Anterior cingulate cortex (tissue), 58 donors: ENCODE measurements around the gene SENP3.
"Not testable (repeated sequence)": the region's sequence is repeated elsewhere in the genome, so short reads cannot be mapped to it uniquely, and the experiment has no call there.

ENCODE experiments used
- DNase-seq, 58 donors: peaks; one replicate each; lab custom pipeline; 2025; lab: John Stamatoyannopoulos, UW

The SENP3 gene

DNA sequence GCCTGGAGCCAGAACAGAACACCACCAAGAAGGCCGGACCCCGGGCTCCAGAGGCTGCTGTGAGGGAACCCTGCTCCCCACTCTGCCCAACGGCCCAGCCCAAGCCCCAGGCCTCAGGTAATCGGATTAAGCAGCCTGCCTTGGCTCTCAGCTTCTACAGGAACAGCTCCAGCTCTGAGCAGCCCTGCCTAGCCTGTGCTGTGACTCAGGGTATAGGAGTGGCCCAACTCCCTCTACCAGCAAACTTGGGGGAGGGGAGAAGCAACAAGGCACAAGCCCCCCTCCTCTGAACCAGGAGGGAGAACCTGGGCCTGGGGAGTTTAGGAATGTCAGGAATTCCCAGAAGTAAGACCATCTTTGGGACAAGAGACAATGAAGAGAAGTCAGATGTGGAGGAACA, 29.0 kb downstream of the SENP3 start:
- no peak for DNase-seq

DNA sequence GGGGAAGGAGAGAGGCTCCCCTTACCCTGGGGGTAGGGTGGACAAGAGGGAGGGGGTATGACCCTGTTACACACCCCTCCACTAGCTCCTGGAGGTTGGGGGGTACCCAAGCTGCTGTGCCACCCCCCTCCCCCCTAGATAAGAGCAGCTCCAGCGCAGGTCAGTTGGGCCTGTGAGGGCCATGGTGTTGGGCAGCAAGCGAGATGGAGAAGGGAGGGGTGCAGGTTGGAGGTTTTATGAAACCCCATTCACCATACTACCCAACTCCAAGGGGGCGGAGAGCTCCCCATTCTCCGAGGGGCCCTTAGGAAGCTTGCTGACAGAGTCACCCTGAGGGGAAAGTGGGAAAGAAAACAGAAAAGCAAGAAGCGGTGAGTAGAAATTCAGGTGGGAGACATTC, 29.9 kb downstream of the SENP3 start:
- no peak for DNase-seq

DNA sequence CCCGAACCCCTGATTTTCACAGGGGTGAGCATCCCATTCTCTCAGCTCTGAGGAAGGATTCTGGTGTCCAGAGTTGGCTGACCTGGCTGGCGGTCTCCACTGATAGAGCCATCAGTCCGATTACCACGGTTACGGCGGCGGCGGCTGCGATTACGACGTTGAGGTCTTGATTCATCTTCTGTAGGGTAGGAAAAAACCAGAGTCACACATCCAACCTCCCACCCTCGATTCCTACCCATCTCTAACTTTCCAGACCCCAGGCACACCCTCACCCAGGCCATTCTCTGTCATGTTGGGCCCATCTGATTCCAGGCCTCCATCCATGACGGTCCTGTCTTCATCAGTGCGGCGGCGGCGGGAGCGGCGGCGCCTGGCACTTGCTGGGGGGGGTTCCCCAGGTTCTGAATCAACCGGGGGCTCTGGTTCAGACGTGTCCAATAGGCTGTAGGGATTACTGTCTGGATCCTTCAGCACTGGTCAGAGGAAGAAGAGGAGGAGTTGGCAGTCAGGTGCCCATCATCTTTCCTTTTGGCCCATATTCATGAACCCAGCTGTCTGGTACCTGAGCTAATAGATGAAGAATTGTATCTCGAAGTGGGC, 30.8 kb downstream of the SENP3 start:
- DNase-seq, result no peak

DNA sequence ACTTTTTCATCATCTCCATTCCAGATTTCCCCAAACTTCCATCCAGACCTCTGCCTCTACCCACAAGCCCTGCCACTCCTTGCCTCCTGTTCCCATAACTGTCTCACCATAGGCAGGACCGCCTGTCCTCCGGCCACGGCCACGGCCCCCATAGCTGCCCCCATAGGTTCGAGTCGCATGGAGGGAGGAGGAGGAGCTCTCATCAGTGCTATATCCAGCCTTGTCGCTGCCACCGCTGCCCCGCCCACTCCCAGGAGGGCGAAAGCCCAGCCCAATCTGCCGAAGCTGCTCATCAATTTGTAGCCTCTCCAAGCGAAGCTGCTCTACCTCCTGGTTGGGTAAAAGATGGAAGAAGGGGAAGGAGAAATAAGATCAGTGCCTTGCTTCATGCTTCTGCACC, 31.6 kb downstream of the SENP3 start:
- peak in 1 of 58 donors; percentile 18 for DNase-seq

DNA sequence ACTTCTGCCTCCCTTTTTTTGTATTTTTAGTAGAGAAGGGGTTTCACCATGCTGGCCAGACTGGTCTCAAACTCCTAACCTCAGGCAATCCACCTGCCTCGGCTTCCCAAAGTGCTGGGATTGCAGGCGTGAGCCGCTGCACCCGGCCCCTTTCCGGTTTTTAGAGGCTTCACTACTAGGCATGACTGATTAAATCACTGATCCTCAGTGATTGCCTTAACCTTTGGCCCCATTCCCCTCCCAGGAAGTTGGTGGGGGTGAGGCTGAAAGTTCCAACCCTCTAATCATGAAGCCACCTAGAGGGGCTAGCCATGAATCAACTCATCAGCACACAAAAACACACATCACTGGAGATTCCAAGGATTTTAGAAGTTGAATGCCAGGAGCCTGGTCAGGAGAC, 35.8 kb downstream of the SENP3 start:
- not testable (repeated sequence) for DNase-seq

DNA sequence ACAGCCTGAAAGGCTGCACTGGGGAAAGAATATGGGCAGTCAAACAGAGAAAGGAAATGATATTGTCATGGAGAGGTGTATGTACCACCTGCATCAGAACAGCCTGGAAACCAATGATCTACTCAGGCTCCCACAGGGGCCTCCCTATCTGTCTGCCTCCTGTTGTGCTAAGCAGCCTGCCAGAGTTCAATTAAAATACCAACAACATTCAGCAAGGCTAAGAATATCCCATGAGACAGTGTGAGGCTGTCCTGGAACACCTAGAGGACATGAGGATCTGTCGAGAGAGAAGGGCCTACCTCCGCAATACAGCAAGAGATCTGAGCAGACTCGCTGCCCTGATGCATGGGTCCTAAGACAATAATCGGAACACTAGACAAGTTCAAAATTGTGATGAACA, 44.6 kb downstream of the SENP3 start:
- no peak for DNase-seq

DNA sequence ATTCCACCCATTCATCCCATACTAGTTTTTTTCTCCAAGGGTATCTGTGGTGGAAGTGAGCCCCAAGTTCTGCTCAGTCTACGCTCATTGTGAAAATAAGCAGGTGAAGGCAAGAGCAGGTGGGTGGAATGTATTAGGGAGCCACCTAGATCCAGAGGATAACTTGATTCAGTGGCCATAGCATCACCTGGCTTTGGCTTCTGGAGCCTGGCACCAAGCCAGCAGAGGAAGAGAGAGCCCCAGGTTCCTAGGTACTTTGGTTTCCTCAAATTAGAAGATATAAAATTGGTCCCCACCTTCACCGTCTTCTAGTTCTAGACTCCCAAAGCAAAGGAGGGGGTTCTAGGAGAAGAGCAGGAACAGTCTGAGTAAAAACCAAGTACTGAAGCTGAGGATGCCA, 48.9 kb downstream of the SENP3 start:
- no peak for DNase-seq

DNA sequence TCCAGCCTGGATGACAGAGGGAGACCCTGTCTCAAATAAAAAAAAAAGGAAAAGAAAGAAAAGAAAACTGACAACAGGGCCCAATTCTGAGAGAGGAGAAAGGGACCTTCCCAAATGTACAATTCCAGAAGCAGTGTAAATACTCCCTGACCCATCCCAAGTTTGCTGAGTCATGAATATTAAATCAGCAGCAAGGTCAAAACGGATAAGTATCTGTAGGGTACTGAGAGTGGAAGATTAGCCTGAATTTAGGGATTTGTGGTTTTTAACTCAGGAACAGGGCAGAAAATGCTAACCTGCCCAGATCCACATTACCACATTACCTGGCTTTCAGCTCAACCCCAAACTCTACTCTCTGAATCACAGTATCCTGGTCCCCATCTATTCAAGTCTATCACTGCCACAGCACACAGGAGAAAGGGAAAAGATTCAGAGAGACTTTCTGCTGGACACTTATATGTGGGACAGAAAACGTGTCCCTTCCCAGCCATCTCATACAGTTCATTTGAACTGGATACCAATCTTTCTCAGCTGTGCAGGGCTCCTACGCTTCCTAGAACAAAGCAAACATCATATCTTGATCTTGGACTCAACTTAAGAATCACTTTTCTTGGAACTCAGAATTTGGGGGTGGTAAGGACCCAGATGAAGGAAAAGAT, 50.0 kb downstream of the SENP3 start:
- DNase-seq, result no peak

DNA sequence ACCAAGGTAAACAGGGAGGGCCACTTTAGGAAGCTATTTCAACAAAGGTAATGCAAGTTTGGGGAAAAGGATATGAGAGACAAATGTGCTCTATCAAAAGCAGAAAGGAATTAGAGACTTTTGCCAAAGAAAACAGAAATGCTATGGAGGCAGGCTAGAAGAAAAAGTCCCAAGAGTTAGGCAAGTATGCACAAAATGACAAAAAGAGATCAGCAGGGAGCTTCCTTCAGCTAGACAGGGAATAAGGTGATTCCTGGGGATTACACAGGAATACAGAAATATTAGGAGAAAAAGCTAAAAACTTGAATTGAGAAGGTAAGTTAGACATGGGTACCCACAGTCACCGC, 50.5 kb downstream of the SENP3 start:
- DNase-seq, result no peak

DNA sequence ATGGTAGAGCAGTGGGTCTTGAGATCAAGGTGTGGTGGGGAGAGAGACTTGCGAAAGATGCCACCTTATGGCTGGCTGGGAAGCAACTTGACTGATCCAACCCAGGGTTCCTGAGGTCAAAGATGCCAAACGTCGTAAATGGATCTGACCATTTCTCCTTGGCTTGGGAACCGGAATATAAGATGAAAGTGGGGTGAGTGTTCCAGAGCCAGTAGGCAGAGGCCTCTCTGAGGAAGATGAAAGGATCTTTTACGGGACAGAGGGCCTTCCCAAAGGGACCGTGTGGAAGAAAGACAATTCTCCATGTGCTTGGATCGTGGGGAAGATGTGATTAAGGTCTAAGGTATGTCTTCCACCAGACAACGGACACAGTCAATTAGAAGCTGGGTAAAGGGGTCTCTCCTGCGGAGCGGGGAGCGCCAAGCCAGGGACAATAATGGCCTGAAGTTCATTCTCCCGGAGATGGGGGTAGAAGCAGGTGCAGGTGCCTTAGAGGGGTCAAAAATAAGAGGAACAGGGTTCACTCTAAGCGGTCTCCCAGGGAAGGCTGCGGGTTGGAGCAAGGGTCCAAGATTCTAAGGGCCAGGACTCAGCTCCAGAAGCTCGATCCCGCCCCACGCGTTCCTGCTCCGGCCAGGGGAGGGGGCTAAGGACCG, 52.2 kb downstream of the SENP3 start:
- no peak for DNase-seq

DNA sequence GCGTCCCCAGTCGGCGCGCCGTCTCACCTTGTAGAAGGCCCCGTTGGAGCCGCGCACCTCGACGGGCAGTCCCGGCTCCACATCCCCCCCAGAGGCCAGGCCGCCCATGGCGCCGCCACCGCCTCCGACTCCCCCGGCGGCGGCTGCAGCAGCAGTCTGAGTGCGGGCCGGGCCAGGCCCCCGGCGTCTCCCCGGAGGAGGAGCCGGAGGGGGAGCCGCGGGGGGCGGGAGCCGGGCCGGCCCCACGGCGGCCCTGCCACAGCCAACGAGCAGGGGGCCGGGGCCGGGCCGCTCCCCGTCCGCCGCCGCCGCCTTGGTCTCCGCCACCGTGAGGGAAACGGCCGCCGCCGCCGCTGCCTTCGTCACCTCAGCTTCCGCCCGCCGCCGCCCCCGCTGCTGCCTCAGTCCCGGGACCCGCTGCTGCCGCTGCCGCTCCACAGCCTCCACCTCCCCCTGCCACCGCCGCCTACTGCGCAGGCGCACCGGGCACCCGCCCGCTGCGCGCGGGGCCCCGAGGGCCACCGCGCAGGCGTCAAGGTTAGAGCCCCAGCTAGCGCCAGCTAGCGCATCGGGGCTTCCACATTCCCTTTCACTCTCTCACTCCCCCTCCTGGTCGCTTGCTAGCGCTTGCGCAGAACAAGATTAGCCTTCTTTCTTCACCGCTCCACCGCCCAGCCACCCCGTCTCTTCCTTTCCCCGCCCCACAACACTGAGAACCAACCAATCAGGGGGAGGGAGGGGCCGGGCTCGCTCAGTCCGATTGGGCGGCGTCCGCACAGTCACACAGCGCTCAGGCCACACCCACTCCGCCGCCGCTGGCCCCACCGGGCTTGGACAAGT, 52.9 kb downstream of the SENP3 start, which contains the start of gene FXR2:
Gene FXR2, minus strand, starts transcription at position 473 of the 840 bp plus-strand sequence. Its CDS starts 365 bp downstream, at position 108.
- DNase-seq, result peak; percentile 91 to 100 (median 99)

DNA sequence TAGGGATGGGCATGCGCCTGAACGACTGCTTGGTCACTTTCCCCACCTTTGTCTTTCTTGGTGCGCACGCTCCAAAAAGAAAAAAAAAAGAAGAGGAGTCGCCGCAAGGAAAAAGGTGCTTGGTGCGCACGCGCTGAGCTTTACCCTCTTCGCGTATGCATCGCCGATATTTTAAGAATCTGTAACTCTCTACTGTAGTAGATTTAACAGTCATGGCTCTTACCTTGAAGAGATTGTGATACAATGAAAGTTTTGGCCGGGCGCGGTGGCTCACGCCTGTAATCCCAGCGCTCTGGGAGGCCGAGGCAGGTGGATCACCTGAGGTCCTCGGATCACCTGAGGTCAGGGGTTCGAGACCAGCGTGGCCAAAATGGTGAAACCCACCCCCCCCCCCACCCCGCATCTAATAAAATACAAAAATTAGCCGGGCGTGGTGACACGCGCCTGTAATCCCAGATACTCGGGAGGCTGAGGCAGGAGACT, 53.6 kb downstream of the SENP3 start:
- DNase-seq, result no peak

DNA sequence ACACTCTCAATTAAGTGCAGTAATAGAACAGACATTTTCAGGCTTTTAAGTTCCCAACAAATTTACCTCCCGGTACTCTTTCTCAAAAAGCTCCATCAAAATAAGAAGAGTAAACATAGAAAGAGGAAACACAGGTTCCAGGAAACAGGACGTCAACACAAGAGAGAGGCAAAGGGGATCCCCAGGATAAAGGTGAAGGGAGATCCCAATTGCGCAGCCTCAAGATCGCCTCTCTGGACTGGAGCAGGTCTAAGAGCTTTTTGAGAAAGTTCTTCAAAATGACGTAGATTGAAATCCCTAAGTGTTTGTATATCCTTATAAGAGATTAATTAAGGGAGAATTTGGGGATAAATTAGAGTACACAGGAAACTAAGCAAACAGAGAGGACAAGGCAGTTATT, 56.9 kb downstream of the SENP3 start:
- DNase-seq, result no peak

DNA sequence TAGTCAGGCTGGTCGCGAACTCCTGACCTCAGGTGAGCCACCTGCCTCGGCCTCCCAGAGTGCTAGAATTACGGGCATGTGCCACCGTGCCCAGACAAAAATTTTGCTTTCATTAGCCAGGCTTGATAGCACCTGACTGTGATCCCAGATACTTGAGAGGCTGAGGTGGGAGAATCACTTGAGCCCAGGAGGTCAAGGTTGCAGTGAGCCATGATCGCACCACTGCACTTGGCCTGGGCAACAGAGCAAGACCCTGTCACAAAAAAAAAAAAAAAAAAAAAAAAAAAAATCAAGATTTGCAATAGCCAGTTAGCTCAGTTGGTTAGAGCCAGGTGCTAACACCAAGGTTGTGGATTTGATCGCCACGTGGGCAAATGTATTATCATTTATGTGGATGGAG, 59.1 kb downstream of the SENP3 start:
- no peak for DNase-seq
